Dermis microvascular lymphatic vessel endothelial cell (primary cell): ENCODE data around the gene FANCC. TPM values are rescaled to one million over a fixed set of nuclear protein-coding genes. Genes with fewer than 3 reads are reported as not detected.
A peak's percentile ranks its signal among the peaks of the same experiment; 100 is the strongest.

Experiments
- DNase-seq, 2 donors: peaks; one replicate each; pipeline versions ENCODE4 v3.0.0 to v3.0.0-alpha.2; 2010; ENCODE audit warnings: low read depth in 2 of 2
- total RNA-seq: library from RNA; depleted of rRNA; stranded (reverse); fragments of >200 nt; gene quantifications from 2 replicates; pipeline ENCODE4 v1.2.1, GENCODE V29; 2014

The FANCC gene, protein sequence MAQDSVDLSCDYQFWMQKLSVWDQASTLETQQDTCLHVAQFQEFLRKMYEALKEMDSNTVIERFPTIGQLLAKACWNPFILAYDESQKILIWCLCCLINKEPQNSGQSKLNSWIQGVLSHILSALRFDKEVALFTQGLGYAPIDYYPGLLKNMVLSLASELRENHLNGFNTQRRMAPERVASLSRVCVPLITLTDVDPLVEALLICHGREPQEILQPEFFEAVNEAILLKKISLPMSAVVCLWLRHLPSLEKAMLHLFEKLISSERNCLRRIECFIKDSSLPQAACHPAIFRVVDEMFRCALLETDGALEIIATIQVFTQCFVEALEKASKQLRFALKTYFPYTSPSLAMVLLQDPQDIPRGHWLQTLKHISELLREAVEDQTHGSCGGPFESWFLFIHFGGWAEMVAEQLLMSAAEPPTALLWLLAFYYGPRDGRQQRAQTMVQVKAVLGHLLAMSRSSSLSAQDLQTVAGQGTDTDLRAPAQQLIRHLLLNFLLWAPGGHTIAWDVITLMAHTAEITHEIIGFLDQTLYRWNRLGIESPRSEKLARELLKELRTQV
- 7.1 and 8.6 TPM in 2 replicates for total RNA-seq

DNA sequence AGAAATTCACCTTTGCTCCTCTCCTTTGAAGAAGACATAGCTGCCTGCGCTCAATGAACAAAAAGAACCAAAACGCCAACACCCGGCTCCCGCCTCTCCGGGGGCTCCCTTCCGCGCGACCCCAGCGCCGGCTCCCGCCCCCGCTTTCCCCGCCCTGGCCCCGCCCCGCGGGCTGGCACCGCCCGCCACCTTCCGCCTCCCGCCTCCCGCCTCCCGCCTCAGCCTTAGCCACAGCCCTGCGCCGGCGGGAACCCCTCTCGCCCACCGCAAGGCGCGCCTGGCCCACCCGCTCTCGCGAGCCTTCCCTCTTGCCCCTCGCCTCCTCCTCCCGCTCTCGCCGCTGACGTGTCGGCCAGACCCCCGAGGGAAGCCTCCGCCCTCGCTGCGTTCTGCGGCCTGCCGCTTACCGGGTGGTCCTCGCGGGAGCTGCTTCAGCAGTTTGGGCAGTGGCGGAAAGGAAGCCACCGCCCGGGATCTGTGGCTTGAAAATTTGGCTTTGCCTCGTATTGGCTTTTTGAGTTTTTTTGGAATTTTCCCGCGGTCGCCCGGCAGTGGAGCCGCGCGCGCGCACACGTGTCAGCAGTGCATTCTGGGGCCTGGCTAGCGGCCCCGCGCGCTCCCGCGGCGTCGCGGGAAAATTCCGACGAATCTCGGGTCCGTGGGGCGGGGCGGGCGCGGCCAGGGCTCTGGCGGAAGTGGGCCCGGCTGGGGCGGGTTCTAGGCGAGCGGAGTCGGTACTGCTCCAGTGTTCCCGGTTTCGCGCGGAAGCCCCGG lies at the start of gene FANCC:
Gene FANCC, minus strand, starts transcription at position 591 of the 774 bp plus-strand sequence. CDS start 68,418 bp downstream, outside the sequence.
- peak; percentile 67 to 93 for DNase-seq

DNA sequence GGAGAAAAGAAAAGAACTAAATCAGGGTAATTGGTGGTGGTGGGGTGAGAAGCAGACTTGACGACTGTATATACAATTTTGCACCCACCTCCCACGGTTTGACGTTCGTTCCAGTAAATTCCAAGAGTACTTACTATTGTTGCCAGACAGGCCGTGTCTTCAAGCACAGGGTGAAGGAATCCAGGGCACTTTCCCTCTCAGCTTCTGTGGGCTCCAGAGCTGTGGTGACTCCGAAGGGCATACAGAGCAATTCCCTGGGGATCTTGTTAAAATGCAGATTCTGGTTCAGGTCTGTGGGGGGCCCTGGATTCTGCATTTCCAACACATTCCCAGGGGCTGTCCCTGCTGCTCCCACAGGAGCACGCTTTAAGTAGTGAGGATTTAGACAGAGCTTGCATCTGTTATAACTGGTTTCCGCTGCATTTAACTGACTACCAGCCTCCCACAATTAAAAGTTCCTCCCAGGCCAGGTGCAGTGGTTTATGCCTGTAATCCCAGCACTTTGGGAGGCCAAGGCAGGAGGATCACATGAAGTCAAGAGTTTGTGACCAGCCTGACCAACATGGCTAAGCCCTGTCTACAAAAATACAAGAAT lies 49.3 kb upstream of the FANCC start:
- DNase-seq: no peak

DNA sequence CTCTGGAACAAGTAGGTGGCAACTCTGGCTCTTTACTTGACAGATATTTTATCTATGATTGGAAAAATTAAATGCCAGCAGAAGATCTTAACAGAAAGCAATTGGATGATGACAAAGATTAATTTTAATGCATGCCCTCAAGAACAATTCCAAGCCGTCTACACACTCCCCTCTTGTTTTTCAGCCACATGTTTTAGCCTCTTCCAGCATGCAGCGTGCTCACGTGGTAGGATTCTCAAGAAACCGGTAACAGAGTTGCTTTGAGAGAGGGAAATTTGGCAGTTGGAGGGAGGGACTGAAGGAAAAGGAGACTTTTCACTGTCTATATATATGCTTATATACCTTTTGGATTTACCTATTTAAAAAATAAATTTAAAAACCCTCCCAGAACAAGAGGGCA lies 48.3 kb upstream of the FANCC start:
- DNase-seq: no peak

- DNase-seq: peak in 1 of 2 donors; percentile 7
Measured at GRCh38 chr9:95363051-95363841, 45.7 kb upstream of the FANCC start.

DNA sequence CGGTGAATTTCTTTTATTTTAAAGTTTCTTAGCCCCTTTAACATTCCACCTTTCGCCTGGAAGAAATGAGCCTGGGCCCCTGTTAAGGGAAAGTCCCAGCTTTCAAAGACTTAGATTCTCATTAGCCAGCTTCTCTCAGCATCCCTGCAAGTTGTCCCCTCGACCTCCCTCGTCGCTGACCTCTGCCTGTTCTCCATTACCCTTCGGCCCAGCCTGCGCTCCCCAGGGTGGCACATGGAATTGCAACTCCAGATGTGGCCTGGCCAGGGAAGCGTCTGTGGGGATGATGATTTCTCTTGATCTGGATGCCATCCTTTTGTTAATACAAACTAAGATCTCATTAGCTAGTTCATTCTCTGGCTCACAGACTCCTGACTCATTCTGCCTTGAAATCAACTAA lies 43.4 kb upstream of the FANCC start:
- DNase-seq: no peak

GRCh38 chr9:95357316-95357715 lies 39.8 kb upstream of the FANCC start:
- DNase-seq: no peak

GRCh38 chr9:95355500-95355899 lies 38.0 kb upstream of the FANCC start:
- DNase-seq: no peak

DNA sequence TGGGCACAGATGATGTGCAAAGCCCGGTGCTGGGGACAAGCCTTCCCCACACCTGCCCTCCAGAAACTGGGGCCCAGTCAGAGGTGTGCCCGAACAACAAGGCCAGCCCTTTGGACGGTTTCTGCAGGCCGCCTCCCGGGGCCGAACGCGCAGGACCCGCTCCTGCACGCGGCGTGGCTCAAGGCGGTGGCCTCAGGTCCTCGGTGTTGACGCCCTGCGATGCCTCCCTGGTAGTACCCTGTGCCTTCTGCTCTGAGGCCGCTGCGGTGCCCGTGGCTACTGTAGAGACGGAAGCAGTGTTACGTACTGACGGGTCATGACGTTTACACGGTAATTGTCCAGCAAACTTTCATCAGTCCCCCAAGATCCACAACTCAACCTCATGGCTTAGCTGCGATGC lies 33.5 kb upstream of the FANCC start:
- DNase-seq: no peak

DNA sequence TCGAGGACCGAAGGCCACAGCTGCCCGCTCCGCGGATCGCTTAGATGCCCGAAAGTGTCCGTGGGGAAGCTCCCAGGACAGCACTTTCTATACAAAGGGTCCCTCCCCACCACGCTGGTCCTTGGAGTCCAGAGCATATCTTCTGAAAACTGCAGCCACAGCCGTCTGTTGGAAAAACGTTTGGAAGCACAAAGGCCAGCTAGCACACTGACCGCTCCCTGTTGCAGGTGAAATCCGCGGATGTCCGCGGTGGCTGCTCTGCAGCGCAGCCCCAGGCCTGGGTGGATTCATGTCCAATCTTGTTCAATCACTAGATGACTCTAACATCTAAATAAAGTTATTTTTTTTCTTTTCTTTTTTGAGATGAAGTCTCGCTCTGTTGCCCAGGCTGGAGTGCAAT lies 32.8 kb upstream of the FANCC start:
- DNase-seq: no peak

GRCh38 chr9:95349091-95350038 lies 31.9 kb upstream of the FANCC start:
- no peak for DNase-seq

- no peak for DNase-seq
Measured at GRCh38 chr9:95346021-95346420, 28.5 kb upstream of the FANCC start.

DNA sequence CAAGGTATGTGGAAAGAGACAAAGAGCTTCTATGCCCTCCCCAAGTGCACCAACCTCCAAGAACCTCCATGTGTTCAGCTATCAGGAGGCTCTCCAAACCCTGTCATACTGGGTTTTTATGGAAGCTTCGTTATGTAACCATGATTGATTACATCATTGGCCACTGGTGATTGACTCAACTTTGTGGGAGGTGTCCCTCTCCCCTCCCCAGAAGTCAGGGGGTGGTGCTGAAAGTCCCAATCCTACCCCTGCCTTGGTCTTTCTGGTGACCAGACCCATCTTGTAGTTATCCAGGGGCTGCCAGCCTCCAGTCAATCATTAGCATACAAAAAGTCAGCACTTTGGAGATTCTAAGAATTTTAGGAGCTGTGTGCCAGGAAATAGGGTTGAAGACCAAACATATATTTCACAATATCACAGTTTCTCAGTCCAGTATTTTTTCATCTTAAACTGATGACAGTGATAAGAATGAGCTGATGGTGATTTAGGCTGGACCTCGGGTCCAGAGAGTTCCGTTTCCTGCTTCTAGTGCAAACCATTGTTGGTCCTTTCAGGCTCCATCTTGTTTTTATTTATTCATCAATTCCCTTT lies 27.3 kb upstream of the FANCC start:
- no peak for DNase-seq

- no peak for DNase-seq
Measured at GRCh38 chr9:95343725-95344287, 26.3 kb upstream of the FANCC start.

GRCh38 chr9:95342571-95342970 lies 25.1 kb upstream of the FANCC start:
- DNase-seq: no peak

- peak; percentile 1 to 34 for DNase-seq
Measured at GRCh38 chr9:95341293-95341962, 23.9 kb upstream of the FANCC start.

DNA sequence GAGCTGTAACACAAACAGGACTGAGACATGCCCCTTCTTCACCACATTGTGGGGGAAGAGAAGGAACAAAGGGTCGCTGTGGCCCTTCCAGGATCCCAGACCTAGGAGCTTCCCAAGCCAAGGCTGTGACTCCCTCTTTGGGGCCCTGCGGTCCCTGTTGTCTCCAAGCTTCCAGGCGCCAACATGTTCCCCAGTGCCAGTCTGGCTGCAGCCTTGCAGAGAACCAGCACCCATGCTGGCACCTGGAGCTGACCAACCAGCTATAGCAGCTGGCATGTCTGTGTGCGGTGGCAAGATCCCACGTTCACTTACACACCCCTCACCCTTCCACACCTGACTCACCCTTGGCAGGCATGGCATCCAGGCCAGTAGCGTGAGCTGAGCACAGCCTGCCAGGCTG lies 20.7 kb upstream of the FANCC start:
- no peak for DNase-seq

DNA sequence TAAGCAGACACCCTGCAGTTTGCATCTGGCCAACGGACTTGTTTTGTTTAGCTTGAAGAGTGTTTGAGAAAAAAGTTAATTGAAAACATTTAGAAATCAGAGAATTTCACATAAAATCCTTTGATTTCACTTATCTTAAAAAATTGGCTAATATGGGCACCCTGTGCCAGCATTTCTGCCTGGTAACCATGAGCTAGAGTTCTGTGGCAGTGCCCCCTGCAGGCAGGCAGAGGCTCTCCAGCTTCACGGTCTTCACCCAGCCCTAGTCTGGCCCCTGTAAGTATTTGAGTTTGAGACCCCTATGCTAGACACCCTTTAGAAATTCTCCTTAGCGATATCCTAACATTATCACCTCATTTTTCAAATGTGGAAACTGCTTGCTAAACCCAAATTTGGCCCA lies 18.8 kb upstream of the FANCC start:
- peak; percentile 15 to 46 for DNase-seq

- DNase-seq: no peak
Measured at GRCh38 chr9:95333426-95333825, 15.9 kb upstream of the FANCC start.

DNA sequence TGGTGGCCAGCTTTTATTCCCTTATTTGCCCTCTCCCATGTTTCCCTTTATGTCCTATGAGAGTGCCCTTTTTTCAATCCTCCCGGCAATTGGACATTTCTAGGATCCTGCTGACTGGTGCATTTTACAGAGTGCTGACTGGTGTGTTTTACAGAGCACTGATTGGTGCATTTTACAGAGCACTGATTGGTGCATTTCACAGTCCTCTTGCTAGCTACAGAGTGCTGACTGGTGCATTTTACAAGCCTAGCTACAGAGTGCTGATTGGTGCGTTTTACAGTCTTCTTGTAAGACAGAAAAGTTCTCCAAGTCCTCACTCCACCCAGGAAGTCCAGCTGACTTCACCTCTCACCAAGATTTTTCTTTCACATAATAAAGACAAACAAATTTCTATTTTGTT lies 15.4 kb upstream of the FANCC start:
- DNase-seq: no peak
